ENCODE measurements around the gene C10orf62. TPM values are rescaled to one million over a fixed set of nuclear protein-coding genes. Genes with fewer than 3 reads are reported as not detected.

C10orf62 gene
- total RNA-seq, 4 donors from 2014 or later, result 0.41 to 0.55 TPM; not detected in 2

DNA sequence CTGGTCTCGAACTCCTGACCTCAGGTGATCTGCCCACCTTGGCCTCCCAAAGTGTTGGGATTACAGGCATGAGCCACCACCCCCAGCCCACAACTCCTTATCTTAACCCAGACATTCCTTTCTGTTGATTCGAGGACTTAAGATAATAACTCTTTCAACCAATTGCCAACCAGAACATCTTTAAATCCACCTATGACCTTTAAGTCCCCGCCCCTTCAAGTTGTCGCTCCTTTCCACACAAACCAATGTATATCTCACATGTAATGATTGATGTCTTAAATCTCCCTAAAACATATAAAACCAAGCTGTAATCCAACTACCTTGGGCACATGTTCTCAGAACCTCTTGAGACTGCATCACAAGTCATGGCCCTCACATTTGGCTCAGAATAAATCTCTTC, 24.7 kb upstream of the C10orf62 start:
- no peak for ATAC-seq
- in situ Hi-C loops (cut with MboI; ENCODE audit: low sequenced_read_pairs in 4 of 4), result no loop called here
- H3K27me3 ChIP-seq, result no peaks in the 10 kb centered on the region
- H3K9me3 ChIP-seq, result no peaks in the 10 kb centered on the region
- H3K36me3 ChIP-seq, result peaks cover 0 to 12% of the 10 kb centered on the region in 2 donors
- TF ChIP-seq POLR2A (IDR thresholded peaks at IDR 0.05), result no peak
- TF ChIP-seq, protein P1, sequence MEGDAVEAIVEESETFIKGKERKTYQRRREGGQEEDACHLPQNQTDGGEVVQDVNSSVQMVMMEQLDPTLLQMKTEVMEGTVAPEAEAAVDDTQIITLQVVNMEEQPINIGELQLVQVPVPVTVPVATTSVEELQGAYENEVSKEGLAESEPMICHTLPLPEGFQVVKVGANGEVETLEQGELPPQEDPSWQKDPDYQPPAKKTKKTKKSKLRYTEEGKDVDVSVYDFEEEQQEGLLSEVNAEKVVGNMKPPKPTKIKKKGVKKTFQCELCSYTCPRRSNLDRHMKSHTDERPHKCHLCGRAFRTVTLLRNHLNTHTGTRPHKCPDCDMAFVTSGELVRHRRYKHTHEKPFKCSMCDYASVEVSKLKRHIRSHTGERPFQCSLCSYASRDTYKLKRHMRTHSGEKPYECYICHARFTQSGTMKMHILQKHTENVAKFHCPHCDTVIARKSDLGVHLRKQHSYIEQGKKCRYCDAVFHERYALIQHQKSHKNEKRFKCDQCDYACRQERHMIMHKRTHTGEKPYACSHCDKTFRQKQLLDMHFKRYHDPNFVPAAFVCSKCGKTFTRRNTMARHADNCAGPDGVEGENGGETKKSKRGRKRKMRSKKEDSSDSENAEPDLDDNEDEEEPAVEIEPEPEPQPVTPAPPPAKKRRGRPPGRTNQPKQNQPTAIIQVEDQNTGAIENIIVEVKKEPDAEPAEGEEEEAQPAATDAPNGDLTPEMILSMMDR (IDR thresholded peaks at IDR 0.05 in 4 of 5, conservative IDR thresholded peaks at IDR 0.05 in 1 of 5), result no peak
- peaks cover 19 to 23% of the 10 kb centered on the region in 2 donors for H3K4me1 ChIP-seq
- no peak overlapping the region for H3K4me3 ChIP-seq
- intact Hi-C loops (cut with DNase I; ENCODE audit: low total_unique reads), result no loop called here
- no peak overlapping the region for H3K27ac ChIP-seq
- DNase-seq, result no peak

GRCh38 chr10:97566336-97566996, 23.1 kb upstream of the C10orf62 start:
- intact Hi-C loops (cut with DNase I; ENCODE audit: low total_unique reads), result no loop called here
- TF ChIP-seq, protein P1 (IDR thresholded peaks at IDR 0.05 in 4 of 5, conservative IDR thresholded peaks at IDR 0.05 in 1 of 5), result no peak
- TF ChIP-seq POLR2A (IDR thresholded peaks at IDR 0.05), result no peak
- no peak overlapping the region for H3K4me3 ChIP-seq
- H3K4me1 ChIP-seq, result peaks cover 21 to 23% of the 10 kb centered on the region in 2 donors
- DNase-seq (no peak), ATAC-seq (no peak)
- no peak overlapping the region for H3K27ac ChIP-seq
- H3K9me3 ChIP-seq, result no peaks in the 10 kb centered on the region
- in situ Hi-C loops (cut with MboI; ENCODE audit: low sequenced_read_pairs in 4 of 4), result no loop called here
- peaks cover 0 to 12% of the 10 kb centered on the region in 2 donors for H3K36me3 ChIP-seq
- H3K27me3 ChIP-seq, result no peaks in the 10 kb centered on the region

DNA sequence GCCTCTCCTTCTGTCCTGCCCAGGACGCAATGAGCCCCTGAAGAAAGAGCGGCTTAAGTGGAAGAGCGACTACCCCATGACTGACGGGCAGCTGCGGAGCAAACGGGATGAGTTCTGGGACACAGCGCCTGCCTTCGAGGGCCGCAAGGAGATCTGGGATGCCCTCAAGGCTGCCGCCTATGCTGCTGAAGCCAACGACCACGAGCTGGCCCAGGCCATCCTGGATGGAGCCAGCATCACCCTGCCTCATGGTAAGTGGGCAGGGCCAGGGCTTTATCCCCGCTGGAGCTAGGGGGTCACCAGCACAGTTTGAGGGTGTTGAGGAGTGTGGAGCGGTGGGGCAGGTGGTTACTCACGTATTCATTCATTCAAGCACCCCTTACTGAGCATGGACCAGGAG, 21.6 kb upstream of the C10orf62 start:
- no peaks in the 10 kb centered on the region for H3K9me3 ChIP-seq
- intact Hi-C loops (cut with DNase I; ENCODE audit: low total_unique reads), result no loop called here
- no peak for TF ChIP-seq POLR2A (IDR thresholded peaks at IDR 0.05)
- TF ChIP-seq, protein P1 (IDR thresholded peaks at IDR 0.05 in 4 of 5, conservative IDR thresholded peaks at IDR 0.05 in 1 of 5), result no peak
- H3K27ac ChIP-seq, result no peak overlapping the region
- H3K4me3 ChIP-seq, result no peak overlapping the region
- ATAC-seq (no peak), DNase-seq (no peak)
- H3K27me3 ChIP-seq, result no peaks in the 10 kb centered on the region
- in situ Hi-C loops (cut with MboI; ENCODE audit: low sequenced_read_pairs in 4 of 4), result no loop called here
- H3K36me3 ChIP-seq, result peaks cover 0 to 12% of the 10 kb centered on the region in 2 donors
- H3K4me1 ChIP-seq, result peaks cover 33 to 37% of the 10 kb centered on the region in 2 donors

DNA sequence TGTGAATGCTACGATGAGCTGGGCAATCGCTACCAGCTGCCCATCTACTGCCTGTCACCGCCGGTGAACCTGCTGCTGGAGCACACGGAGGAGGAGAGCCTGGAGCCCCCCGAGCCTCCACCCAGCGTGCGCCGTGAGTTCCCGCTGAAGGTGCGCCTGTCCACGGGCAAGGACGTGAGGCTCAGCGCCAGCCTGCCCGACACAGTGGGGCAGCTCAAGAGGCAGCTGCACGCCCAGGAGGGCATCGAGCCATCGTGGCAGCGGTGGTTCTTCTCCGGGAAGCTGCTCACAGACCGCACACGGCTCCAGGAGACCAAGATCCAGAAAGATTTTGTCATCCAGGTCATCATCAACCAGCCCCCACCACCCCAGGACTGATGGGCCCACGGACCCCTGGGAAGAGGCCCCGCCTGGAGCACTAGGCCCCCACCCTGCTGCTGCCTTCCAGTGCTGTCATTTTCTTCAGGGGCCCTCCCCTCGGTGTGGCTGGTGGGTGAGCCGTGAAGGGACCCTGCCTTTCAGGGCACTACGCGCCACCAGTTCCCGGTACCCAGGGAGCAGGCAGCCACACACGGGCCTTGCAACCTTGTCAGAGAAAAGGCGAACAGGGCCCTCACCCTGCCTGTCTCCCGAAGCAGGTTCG, 19.3 kb upstream of the C10orf62 start:
- ATAC-seq (no peak), DNase-seq (peak in 1 of 2 donors; percentile 65)
- Histone ChIP-seq H3K36me3 (peaks cover 0 to 12% of the 10 kb centered on the region in 2 donors), H3K4me1 (peaks cover 54% of the 10 kb centered on the region in 2 donors), H3K27me3 (no peaks in the 10 kb centered on the region), H3K4me3 (no peak overlapping the region), H3K9me3 (no peaks in the 10 kb centered on the region), H3K27ac (peak overlapping the region; percentile 90 to 92 (median 91))
- intact Hi-C loops (cut with DNase I; ENCODE audit: low total_unique reads) (no loop called here), in situ Hi-C loops (cut with MboI; ENCODE audit: low sequenced_read_pairs in 4 of 4) (loop anchor here (5.0 kb wide), 2 partner anchors 42 to 47 kb away; no protein-coding TSS in a partner anchor)
- no peak for TF ChIP-seq POLR2A (IDR thresholded peaks at IDR 0.05)
- TF ChIP-seq, protein P1 (IDR thresholded peaks at IDR 0.05 in 4 of 5, conservative IDR thresholded peaks at IDR 0.05 in 1 of 5), result no peak
